MM.1S (cell line): ENCODE results near the gene SMC1B.

Experiments used
- EZH2 ChIP-seq: fragments of 300-600 bp; sonication (generic); optimal IDR thresholded peaks from 2 replicates; pipeline ENCODE3; 2017; ENCODE audit warnings: low read depth, mild to moderate bottlenecking, antibody characterized with exemption, low read length, mixed read lengths
- TF ChIP-seq, protein P1 (sequence below): fragments of 300-600 bp; sonication (generic); IDR thresholded peaks from 2 replicates; pipeline ENCODE4 v1.5.1; 2016; ENCODE audit warnings: antibody characterized with exemption, low read length, mixed read lengths

DNA sequence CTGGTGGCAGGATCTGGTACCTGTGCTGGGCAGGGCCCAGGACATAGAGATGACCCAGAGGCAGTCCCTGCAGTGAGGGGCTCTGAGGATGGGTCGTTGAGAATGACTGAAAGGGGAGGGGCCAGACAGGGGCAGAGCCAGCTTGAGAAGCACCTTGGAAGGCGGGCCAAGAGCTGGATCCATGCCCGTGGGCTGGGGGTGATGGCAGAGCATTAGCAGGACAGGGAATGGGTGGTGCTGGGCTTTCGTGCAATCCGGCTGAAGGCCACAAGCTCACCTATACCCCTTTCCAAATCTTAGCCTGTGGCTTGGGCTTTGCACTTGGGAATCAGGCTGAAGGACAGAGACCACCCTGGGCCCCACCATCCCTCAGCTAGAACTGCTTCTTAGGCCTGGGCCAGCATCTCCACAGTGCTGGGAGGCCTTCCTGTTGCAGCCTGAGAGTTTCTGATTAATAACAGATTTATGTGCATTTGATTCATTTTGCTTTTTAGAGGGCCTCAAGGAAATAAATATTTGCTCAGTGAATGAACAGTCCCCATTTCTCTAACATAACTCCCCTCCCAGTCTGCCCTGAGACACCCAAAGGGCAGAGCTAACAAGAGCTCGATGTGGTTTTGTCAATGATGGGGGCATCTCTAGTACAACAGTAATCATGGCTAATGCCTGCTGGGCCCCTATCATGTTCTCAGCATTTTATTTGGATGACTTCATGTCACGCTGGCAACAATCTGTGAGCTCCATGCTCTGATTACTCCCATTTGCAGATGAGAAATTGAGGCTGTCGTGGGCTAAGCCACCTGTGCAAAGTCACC is 39.4 kb upstream of the SMC1B start:
- TF ChIP-seq EZH2: no peak
- TF ChIP-seq, protein P1, sequence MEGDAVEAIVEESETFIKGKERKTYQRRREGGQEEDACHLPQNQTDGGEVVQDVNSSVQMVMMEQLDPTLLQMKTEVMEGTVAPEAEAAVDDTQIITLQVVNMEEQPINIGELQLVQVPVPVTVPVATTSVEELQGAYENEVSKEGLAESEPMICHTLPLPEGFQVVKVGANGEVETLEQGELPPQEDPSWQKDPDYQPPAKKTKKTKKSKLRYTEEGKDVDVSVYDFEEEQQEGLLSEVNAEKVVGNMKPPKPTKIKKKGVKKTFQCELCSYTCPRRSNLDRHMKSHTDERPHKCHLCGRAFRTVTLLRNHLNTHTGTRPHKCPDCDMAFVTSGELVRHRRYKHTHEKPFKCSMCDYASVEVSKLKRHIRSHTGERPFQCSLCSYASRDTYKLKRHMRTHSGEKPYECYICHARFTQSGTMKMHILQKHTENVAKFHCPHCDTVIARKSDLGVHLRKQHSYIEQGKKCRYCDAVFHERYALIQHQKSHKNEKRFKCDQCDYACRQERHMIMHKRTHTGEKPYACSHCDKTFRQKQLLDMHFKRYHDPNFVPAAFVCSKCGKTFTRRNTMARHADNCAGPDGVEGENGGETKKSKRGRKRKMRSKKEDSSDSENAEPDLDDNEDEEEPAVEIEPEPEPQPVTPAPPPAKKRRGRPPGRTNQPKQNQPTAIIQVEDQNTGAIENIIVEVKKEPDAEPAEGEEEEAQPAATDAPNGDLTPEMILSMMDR: no peak
